Measurements from ENCODE around the gene KCNIP4. TPM values are rescaled to one million over a fixed set of nuclear protein-coding genes. Genes with fewer than 3 reads are reported as not detected.

The KCNIP4 gene
- total and polyA plus RNA-seq, 3 donors from 2014 or later: 0.68 TPM; not detected in 2

DNA sequence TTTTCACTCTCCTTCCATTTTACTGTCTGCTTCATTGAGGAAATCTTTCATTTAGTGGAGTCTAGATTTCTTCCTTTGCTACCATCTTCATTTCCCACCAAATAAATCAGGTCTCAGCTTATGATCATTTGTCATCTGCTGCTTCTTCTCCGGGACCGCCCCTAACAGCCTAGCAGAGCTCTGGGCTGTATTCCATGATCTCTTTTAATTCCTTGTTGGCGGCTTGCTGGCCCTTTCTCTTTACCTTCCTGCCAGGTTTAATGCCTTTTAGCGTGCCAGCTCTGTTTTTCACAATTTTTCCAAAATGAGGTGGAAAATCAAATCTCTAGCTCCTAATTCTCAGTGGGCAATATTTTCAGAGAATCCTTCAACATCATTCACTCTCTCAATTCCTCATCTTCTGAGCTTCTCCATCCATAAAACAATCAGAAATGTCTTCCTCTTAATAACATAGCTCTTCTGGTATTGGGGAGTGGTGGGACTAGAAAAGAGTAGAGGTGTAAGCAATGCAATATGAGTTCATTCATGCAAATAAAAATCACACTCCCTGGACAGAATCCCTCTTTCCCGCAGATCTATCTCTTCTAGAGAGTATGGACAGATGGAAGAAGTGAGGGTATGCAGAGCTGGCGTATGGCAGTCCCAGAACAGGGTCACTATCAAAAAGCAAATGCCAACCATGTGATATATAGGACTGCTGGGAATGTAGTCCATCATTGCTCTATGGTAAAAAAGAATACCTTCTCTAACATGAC lies 491.3 kb downstream of the KCNIP4 start:
- Histone ChIP-seq H3K27ac (no peak overlapping the region), H3K36me3 (ENCODE audit: low read depth, missing control alignments) (no peaks in the 10 kb centered on the region), H3K9me3 (no peaks in the 10 kb centered on the region), H3K4me3 (no peak overlapping the region), H3K4me1 (no peaks in the 10 kb centered on the region), H3K27me3 (no peaks in the 10 kb centered on the region)
- WGBS, 2 donors: 86 to 88% methylated on average over 6 of the region's 6 CpGs
- no peak for DNase-seq
- intact Hi-C loops (cut with DNase I; ENCODE audit: low total_unique reads): no loop called here
- TF ChIP-seq, protein P1, sequence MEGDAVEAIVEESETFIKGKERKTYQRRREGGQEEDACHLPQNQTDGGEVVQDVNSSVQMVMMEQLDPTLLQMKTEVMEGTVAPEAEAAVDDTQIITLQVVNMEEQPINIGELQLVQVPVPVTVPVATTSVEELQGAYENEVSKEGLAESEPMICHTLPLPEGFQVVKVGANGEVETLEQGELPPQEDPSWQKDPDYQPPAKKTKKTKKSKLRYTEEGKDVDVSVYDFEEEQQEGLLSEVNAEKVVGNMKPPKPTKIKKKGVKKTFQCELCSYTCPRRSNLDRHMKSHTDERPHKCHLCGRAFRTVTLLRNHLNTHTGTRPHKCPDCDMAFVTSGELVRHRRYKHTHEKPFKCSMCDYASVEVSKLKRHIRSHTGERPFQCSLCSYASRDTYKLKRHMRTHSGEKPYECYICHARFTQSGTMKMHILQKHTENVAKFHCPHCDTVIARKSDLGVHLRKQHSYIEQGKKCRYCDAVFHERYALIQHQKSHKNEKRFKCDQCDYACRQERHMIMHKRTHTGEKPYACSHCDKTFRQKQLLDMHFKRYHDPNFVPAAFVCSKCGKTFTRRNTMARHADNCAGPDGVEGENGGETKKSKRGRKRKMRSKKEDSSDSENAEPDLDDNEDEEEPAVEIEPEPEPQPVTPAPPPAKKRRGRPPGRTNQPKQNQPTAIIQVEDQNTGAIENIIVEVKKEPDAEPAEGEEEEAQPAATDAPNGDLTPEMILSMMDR (IDR thresholded peaks at IDR 0.05): no peak
- no peak for TF ChIP-seq POLR2A (IDR thresholded peaks at IDR 0.05)

DNA sequence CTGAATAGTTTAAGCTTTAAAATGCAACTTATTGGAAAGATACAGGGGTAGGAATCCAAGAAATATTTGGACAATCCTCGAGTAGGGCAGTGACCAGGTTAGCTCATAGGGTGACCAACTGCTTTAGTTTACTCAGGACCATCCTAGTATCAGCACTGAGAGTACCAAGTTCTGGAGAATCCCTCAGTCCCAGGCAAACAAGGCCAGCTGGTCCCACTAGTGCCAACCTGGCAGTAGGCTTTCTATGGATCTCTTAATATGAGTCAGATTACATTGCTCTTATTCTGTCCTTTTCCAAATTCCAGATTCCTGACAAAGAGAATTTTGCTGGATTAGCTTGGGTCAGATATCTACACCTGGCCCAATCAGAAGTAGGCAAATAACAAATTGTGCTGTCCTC lies 493.7 kb downstream of the KCNIP4 start:
- no peaks in the 10 kb centered on the region for H3K27me3 ChIP-seq
- intact Hi-C loops (cut with DNase I; ENCODE audit: low total_unique reads): no loop called here
- no peak for TF ChIP-seq POLR2A (IDR thresholded peaks at IDR 0.05)
- TF ChIP-seq, protein P1 (IDR thresholded peaks at IDR 0.05): no peak
- H3K4me3 ChIP-seq: no peak overlapping the region
- no peaks in the 10 kb centered on the region for H3K9me3 ChIP-seq
- no peak overlapping the region for H3K27ac ChIP-seq
- no peak for DNase-seq
- 77 to 88% methylated on average over 1 of the region's 1 CpG for WGBS, 2 donors
- no peaks in the 10 kb centered on the region for H3K36me3 ChIP-seq (ENCODE audit: low read depth, missing control alignments)
- H3K4me1 ChIP-seq: no peaks in the 10 kb centered on the region

DNA sequence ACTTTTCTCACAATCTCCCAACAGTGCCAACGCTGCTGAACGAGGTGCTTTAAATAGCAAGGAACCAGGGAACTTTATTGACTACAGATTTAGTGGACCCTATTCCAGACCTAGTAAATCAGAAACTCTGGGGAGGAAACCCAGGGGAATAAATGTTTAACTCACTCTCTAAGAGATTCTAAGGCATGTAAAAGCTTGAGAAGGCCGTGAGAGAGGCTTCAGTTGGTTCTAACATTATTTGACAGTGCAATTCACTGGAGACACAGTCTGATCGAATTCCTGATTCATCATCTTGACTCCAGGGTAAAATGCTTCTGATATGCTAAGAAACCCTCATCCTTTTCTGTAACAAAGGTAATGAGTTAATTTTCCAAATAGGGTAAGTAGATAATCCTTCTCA lies 494.4 kb downstream of the KCNIP4 start:
- Histone ChIP-seq H3K27me3 (no peaks in the 10 kb centered on the region), H3K9me3 (no peaks in the 10 kb centered on the region), H3K4me1 (no peaks in the 10 kb centered on the region), H3K27ac (no peak overlapping the region), H3K4me3 (no peak overlapping the region), H3K36me3 (ENCODE audit: low read depth, missing control alignments) (no peaks in the 10 kb centered on the region)
- intact Hi-C loops (cut with DNase I; ENCODE audit: low total_unique reads): no loop called here
- WGBS, 2 donors: 56 to 72% methylated on average over 4 of the region's 4 CpGs
- DNase-seq: no peak
- TF ChIP-seq POLR2A (IDR thresholded peaks at IDR 0.05): no peak
- TF ChIP-seq, protein P1 (IDR thresholded peaks at IDR 0.05): no peak

DNA sequence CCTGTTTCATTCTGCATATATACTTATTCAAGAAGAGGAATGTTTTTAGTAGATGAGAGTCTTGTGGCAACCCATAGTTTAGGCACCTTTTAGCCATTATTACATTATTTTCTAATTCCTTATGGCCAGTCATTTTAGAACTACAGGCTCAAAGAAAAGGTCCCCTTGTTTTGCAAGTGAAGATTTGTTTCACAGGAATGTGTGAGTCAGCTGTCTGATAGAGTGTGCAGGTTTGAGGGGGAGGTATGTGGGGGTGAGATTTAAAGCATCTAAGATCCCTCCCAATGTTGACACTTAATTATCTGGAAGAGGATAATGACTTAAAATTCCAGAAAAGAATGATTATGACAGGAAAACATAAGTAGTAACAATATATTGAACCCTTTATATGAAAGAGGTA lies 495.6 kb downstream of the KCNIP4 start:
- H3K36me3 ChIP-seq (ENCODE audit: low read depth, missing control alignments): no peaks in the 10 kb centered on the region
- H3K27me3 ChIP-seq: no peaks in the 10 kb centered on the region
- intact Hi-C loops (cut with DNase I; ENCODE audit: low total_unique reads): no loop called here
- H3K4me1 ChIP-seq: no peaks in the 10 kb centered on the region
- no peak overlapping the region for H3K27ac ChIP-seq
- no peak for DNase-seq
- TF ChIP-seq, protein P1 (IDR thresholded peaks at IDR 0.05): no peak
- no peak for TF ChIP-seq POLR2A (IDR thresholded peaks at IDR 0.05)
- no peak overlapping the region for H3K4me3 ChIP-seq
- H3K9me3 ChIP-seq: no peaks in the 10 kb centered on the region

DNA sequence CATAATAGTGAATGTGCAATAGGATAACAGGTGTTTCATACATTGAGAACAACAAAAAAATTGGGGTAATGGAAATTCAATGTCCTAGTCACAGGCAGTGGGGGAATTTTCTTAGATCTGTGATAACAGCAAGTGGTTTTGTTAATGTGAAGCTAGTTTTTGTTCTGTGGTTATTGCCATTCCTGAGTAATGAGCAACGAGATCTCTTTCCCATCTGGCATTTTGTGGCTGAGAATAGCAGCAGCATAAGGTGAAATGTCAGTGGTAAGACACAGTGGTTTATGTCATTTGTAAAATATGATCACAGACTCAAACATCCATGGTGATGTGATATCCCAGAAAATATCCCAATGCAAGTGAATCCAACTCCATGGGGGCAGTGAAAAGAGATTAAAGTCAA lies 497.5 kb downstream of the KCNIP4 start:
- H3K4me3 ChIP-seq: no peak overlapping the region
- WGBS, 2 donors: 56 to 63% methylated on average over 1 of the region's 1 CpG
- intact Hi-C loops (cut with DNase I; ENCODE audit: low total_unique reads): no loop called here
- no peaks in the 10 kb centered on the region for H3K9me3 ChIP-seq
- H3K36me3 ChIP-seq (ENCODE audit: low read depth, missing control alignments): no peaks in the 10 kb centered on the region
- H3K27me3 ChIP-seq: no peaks in the 10 kb centered on the region
- DNase-seq: no peak
- H3K27ac ChIP-seq: no peak overlapping the region
- TF ChIP-seq, protein P1 (IDR thresholded peaks at IDR 0.05): no peak
- no peak for TF ChIP-seq POLR2A (IDR thresholded peaks at IDR 0.05)
- H3K4me1 ChIP-seq: no peaks in the 10 kb centered on the region
